Keratinocyte (primary cell): Measurements from ENCODE around the gene USP12.

ENCODE experiments used
- CTCF ChIP-seq, 3 experiments: IDR thresholded peaks in 1 of 3; conservative IDR thresholded peaks in 1 of 3; optimal IDR thresholded peaks in 1 of 3; 2 replicates in 2 of 3; 3 replicates in 1 of 3; pipeline versions ENCODE3 to v1.5.1; 2011; ENCODE audit warnings: low read length in 3 of 3, mild to moderate bottlenecking in 3 of 3, moderate library complexity in 2 of 3, control low read depth in 1 of 3, inconsistent platforms in 1 of 3; ENCODE audit not compliant: insufficient read depth in 2 of 3; ENCODE audit errors: extremely low read depth in 1 of 3
- EZH2 ChIP-seq: IDR thresholded peaks from one replicate; pipeline ENCODE4 v1.6.1; 2012; ENCODE audit warnings: inconsistent platforms, mild to moderate bottlenecking, low read length, moderate library complexity

DNA sequence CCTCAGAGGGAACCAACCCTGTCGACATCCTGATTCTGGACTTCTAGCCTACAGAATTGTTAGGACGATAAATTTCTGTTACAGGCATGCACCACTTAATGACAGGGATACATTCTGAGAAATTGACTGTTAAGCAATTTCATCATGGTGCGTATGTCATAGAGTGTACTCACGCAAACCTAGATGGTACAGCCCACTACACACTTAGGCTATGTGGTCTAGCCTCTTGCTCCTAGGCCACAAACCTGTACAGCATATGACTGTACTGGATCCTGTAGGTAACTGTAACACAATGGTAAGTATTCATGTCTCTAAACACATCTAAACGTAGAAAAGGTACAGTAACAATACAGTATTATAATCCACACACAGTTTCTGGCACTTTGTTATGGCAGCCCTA, 13.3 kb downstream of the USP12 start:
- TF ChIP-seq CTCF (optimal IDR thresholded peaks at IDR 0.05 in 1 of 3, IDR thresholded peaks at IDR 0.05 in 1 of 3, conservative IDR thresholded peaks at IDR 0.05 in 1 of 3; ENCODE audit: extremely low read depth in 1 of 3, insufficient read depth in 2 of 3, low read length in 3 of 3) (no peak), EZH2 (no peak)
